Activated CD8-positive, alpha-beta memory T cell treated with anti-CD3 and anti-CD28 coated beads for 48 hours (primary cell): ENCODE measurements around the gene CRYGS.
"Not testable (repeated sequence)": the region's sequence is repeated elsewhere in the genome, so short reads cannot be mapped to it uniquely, and the experiment has no call there.

ENCODE experiments used
- DNase-seq, 3 experiments: peaks; one replicate each; pipeline ENCODE4 v3.0.0-alpha.2; 2020; ENCODE audit warnings: low read depth in 2 of 3, low spot score in 2 of 3

The CRYGS gene

GRCh38 chr3:186544281-186544680 lies at the start of gene CRYGS:
TSS of gene CRYGS (minus strand) at chr3:186544380. CDS start at chr3:186544326, 54 bp downstream.
- no peak for DNase-seq

GRCh38 chr3:186593862-186594261 lies 49.7 kb upstream of the CRYGS start:
- DNase-seq, result no peak

GRCh38 chr3:186592682-186593081 lies 48.5 kb upstream of the CRYGS start:
- no peak for DNase-seq

- DNase-seq, result no peak
Observed at GRCh38 chr3:186590580-186591295, 46.6 kb upstream of the CRYGS start.

GRCh38 chr3:186589856-186590579 lies 45.8 kb upstream of the CRYGS start:
- DNase-seq, result no peak

- no peak for DNase-seq
Observed at GRCh38 chr3:186589121-186589520, 44.9 kb upstream of the CRYGS start.

GRCh38 chr3:186588632-186589031 lies 44.5 kb upstream of the CRYGS start:
- DNase-seq, result no peak

GRCh38 chr3:186587183-186587582 lies 43.0 kb upstream of the CRYGS start:
- no peak for DNase-seq

GRCh38 chr3:186586245-186586644 lies 42.1 kb upstream of the CRYGS start:
- not testable (repeated sequence) for DNase-seq

GRCh38 chr3:186583831-186584230 lies 39.7 kb upstream of the CRYGS start:
- no peak for DNase-seq

- DNase-seq, result no peak
Observed at GRCh38 chr3:186582541-186582940, 38.4 kb upstream of the CRYGS start.

GRCh38 chr3:186580785-186581184 lies 36.6 kb upstream of the CRYGS start:
- no peak for DNase-seq

- no peak for DNase-seq
Observed at GRCh38 chr3:186577521-186577920, 33.3 kb upstream of the CRYGS start.

- no peak for DNase-seq
Observed at GRCh38 chr3:186571644-186572013, 27.4 kb upstream of the CRYGS start.

- DNase-seq, result no peak
Observed at GRCh38 chr3:186570941-186571643, 26.9 kb upstream of the CRYGS start.

GRCh38 chr3:186570096-186570940 lies 26.1 kb upstream of the CRYGS start, which contains the start of gene DNAJB11:
TSS of gene DNAJB11 (plus strand) at chr3:186570720. CDS start at chr3:186570898, 178 bp downstream.
- peak; percentile 88 to 97 (median 95) for DNase-seq

GRCh38 chr3:186569779-186570095 lies 25.6 kb upstream of the CRYGS start:
- DNase-seq, result no peak

GRCh38 chr3:186569361-186569760 lies 25.2 kb upstream of the CRYGS start:
- DNase-seq, result not testable (repeated sequence)

- DNase-seq, result peak; percentile 95 to 100 (median 98)
Observed at GRCh38 chr3:186567072-186567921, 23.1 kb upstream of the CRYGS start, which contains the start of gene TBCCD1. TSS of gene TBCCD1 (minus strand) at chr3:186567339. CDS start at chr3:186564329, 3,010 bp downstream.

- DNase-seq, result no peak
Observed at GRCh38 chr3:186566772-186567071, 22.5 kb upstream of the CRYGS start.
